Fibroblast of the aortic adventitia (primary cell): ENCODE measurements around the gene ZCCHC14. TPM values are rescaled to one million over a fixed set of nuclear protein-coding genes. Genes with fewer than 3 reads are reported as not detected.
"Not testable (repeated sequence)": the region's sequence is repeated elsewhere in the genome, so short reads cannot be mapped to it uniquely, and the experiment has no call there.

Experiments
- DNase-seq: peaks from one replicate; pipeline ENCODE4 v3.0.0-alpha.2; 2010; ENCODE audit warnings: low read depth
- H3K4me3 ChIP-seq: 2 replicates; pipeline ENCODE4 v1.5.1; 2011; ENCODE audit warnings: low read depth, mild to moderate bottlenecking, control low read depth, low read length, moderate library complexity
- CTCF ChIP-seq: IDR thresholded peaks from 2 replicates; pipeline ENCODE4 v1.5.1; 2011; ENCODE audit warnings: mild to moderate bottlenecking, low read length, control low read depth, inconsistent platforms; ENCODE audit not compliant: insufficient read depth
- total RNA-seq: library from RNA; depleted of rRNA; stranded (reverse); fragments of >200 nt; gene quantifications from 2 replicates; pipeline ENCODE4 v1.2.3, GENCODE V29; 2012; ENCODE audit warnings: low replicate concordance

ZCCHC14 gene
- total RNA-seq, 1 donor = 24.5 TPM

GRCh38 chr16:87387942-87388817, 104.6 kb downstream of the ZCCHC14 start:
- TF ChIP-seq CTCF = no peak
- DNase-seq = peak; percentile 99
- no peak overlapping the region for H3K4me3 ChIP-seq

DNA sequence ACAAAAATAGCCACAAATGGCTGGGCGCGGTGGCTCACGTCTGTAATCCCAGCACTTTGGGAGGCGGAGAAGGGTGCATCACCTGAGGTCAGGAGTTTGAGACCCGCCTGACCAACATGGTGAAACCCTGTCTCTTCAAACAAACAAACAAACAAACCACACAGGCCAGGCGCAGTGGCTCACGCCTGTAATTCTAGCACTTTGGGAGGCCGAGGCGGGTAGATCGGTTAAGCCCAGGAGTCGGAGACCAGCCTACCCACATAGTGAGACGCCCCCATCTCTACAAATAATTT, 108.0 kb downstream of the ZCCHC14 start:
- H3K4me3 ChIP-seq, DNase-seq: not testable (repeated sequence)

DNA sequence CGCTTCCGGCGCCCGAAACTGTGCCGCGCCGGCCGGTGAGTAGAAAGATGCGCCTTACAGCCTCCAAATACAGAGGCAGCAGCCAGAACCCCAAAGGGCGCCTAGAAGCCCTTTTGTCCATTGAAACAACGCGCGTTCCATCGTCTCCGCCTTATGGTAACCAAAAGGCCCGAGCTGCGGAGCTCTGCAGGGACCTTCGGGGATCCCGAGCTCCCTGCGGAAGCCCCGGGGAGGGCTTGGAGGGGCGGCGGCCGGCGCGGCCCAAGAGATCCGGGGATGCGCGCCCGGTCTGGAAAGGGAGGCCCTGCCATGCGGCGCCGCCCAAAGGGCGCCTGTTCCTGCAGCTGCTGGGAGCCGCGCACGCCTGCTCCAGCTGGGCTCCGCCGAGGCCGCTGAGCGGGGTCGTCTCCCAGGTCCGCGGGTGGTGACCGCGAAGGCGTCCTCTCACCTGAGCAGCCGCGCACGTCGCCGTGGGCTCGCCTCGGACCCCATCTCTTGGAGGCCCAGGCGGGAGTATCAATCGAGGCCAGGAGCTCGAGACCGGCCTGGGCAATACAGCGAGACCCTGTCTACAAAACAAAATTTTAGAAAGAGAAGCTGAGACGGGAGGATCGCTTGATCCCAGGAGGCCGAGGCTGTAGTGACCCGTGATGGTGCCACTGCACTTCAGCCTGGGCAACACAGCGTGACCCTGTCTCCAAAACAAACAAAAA, 108.5 kb downstream of the ZCCHC14 start:
- DNase-seq = no peak

DNA sequence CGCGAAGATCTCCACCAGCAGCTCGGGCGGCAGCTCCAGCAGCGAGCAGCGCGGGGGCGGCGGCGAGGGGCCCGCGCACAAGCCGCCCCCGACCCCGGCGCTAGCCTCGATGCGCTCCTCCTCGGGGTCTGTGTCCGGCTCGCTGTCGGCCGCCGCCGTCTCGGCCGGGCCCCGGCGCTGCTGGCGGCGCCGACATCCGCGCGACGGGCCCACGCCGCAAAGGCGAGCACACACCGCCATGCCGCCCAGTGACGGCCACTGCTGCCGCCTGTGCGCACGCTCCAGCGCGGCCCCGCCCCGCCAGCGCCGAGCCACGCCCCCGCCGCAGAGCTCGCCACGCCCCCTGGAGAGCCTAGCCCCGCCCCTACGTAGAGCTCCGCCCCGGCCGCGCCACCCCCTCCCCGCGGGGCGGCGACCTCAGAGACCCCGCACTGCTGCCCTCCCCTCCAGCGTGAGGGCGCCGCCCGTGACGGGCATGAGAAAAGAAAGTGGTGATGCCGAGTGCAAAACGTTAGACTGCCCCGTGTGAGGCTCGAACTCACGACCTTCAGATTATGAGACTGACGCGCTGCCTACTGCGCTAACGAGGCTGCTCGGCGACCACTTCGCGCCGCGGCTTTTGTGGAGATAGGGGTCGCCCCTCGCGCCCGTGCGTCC, 109.2 kb downstream of the ZCCHC14 start, which contains the start of gene FBXO31:
FBXO31 (minus strand) TSS at position 272 of the 657 bp plus-strand sequence; CDS start at position 240, 32 bp downstream.
- no peak for TF ChIP-seq CTCF
- peak within 1 kb of the TSS; percentile 80 for H3K4me3 ChIP-seq
- DNase-seq = peak; percentile 94

More for the DNA sequence above, 108.5 kb downstream of the ZCCHC14 start:
- peak overlapping the region; percentile 80 for H3K4me3 ChIP-seq
- TF ChIP-seq CTCF = no peak

DNA sequence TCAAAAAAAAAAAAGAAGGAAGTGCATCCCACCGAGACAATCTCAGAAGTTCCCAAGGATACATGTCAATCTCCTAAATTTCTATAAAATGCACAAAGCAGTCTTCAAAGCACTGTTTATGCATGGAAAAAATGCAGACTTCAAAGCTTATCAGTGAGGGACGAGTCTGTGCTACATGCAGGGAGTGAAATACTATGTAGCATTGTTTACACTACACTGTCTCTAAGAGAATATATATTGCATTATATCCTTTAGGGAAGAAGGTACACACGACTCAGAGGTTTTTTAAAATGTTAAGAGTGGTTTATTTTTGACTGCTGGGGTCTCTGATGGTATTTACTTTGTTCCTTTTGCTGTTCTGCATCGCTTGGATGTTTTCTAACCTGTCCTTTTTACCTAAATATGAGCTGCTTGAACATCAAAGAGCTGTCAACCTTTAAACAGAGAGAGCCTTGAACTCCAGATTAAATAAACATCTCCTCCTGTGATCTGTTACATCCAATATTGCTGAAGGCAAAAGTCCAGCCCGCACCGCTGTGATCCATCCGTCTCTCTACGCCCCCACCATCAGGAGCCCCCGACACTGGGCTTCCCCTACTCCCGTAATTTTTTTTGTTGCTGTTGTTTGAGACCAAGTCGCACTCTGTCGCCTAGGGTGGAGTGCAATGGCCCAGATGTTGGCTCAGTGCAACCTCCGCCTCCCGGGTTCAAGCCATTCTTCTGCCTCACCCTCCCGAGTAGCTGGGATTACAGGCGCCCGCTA, 110.6 kb downstream of the ZCCHC14 start:
- no peak for DNase-seq
- H3K4me3 ChIP-seq = peak overlapping the region; percentile 80
- no peak for TF ChIP-seq CTCF

DNA sequence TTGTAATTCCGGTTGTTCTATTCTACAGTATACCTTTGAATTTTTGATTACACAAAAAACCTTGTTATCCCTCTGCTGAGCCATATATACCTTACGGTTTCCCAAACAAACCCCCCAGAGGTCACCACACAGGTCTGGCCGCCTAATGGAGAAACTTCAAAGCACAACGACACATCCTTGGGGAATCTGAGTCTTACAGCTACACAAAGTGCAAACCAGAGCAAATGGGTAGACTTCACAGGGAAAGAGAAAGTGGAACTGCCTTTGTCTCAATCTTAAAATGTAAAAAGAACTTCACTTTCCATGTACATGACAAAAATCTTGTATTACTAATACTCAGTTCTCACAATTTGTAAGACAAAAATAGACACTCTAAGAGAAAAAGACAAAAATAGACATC, 111.9 kb downstream of the ZCCHC14 start:
- TF ChIP-seq CTCF = no peak
- DNase-seq = peak; percentile 59
- peak overlapping the region; percentile 80 for H3K4me3 ChIP-seq
